ENCODE results near the gene CAVIN3.
"Not testable (repeated sequence)": the region's sequence is repeated elsewhere in the genome, so short reads cannot be mapped to it uniquely, and the experiment has no call there.

CAVIN3 gene

GRCh38 chr11:6323291-6323905 is 3.1 kb upstream of the CAVIN3 start:
- no peak for DNase-seq

- no peak for DNase-seq
These were observed 1.7 kb upstream of the CAVIN3 start for GRCh38 chr11:6321961-6322362.

- no peak for DNase-seq
These were observed 1.1 kb upstream of the CAVIN3 start for GRCh38 chr11:6321356-6321755.

- peak; percentile 94 for DNase-seq
These were observed 444 bp downstream of the CAVIN3 start for GRCh38 chr11:6319704-6320410.

GRCh38 chr11:6319001-6319703 is 1.1 kb downstream of the CAVIN3 start:
- no peak for DNase-seq

GRCh38 chr11:6318204-6318603 is 2.1 kb downstream of the CAVIN3 start:
- no peak for DNase-seq

GRCh38 chr11:6315811-6316425 is 4.4 kb downstream of the CAVIN3 start:
- peak; percentile 48 for DNase-seq

GRCh38 chr11:6312106-6312505 is 8.2 kb downstream of the CAVIN3 start:
- no peak for DNase-seq

GRCh38 chr11:6307876-6308275 is 12.4 kb downstream of the CAVIN3 start:
- no peak for DNase-seq

GRCh38 chr11:6305297-6305696 is 15.0 kb downstream of the CAVIN3 start:
- DNase-seq = no peak

- DNase-seq = no peak
These were observed 16.6 kb downstream of the CAVIN3 start for GRCh38 chr11:6303661-6304060.

GRCh38 chr11:6301096-6301495 is 19.2 kb downstream of the CAVIN3 start:
- DNase-seq = no peak

GRCh38 chr11:6300325-6300724 is 20.0 kb downstream of the CAVIN3 start:
- no peak for DNase-seq

- no peak for DNase-seq
These were observed 21.7 kb downstream of the CAVIN3 start for GRCh38 chr11:6298605-6299004.

- DNase-seq = no peak
These were observed 22.5 kb downstream of the CAVIN3 start for GRCh38 chr11:6297831-6298230.

- DNase-seq = no peak
These were observed 35.3 kb downstream of the CAVIN3 start for GRCh38 chr11:6285019-6285418.

GRCh38 chr11:6284250-6284649 is 36.1 kb downstream of the CAVIN3 start:
- no peak for DNase-seq

- no peak for DNase-seq
These were observed 36.8 kb downstream of the CAVIN3 start for GRCh38 chr11:6283453-6284023.

- not testable (repeated sequence) for DNase-seq
These were observed 39.5 kb downstream of the CAVIN3 start for GRCh38 chr11:6280809-6281208.

- no peak for DNase-seq
These were observed 47.1 kb downstream of the CAVIN3 start for GRCh38 chr11:6273188-6273587.

GRCh38 chr11:6271598-6271997 is 48.7 kb downstream of the CAVIN3 start:
- DNase-seq = no peak

- no peak for DNase-seq
These were observed 49.6 kb downstream of the CAVIN3 start for GRCh38 chr11:6270584-6271246.

- no peak for DNase-seq
These were observed 50.3 kb downstream of the CAVIN3 start for GRCh38 chr11:6269994-6270393.

All from left hindlimb (tissue), 1 donor.